Erythroblast (primary cell): ENCODE measurements around the gene ETV3L.

Source experiments
- GATA1 ChIP-seq: IDR thresholded peaks from 2 replicates; pipeline ENCODE4 v1.6.1; 2011; ENCODE audit warnings: low read depth, mild to moderate bottlenecking, control low read depth, low read length, moderate library complexity
- POLR2A ChIP-seq: IDR thresholded peaks from 2 replicates; pipeline ENCODE4 v1.6.1; 2011; ENCODE audit warnings: mild to moderate bottlenecking, low read length

DNA sequence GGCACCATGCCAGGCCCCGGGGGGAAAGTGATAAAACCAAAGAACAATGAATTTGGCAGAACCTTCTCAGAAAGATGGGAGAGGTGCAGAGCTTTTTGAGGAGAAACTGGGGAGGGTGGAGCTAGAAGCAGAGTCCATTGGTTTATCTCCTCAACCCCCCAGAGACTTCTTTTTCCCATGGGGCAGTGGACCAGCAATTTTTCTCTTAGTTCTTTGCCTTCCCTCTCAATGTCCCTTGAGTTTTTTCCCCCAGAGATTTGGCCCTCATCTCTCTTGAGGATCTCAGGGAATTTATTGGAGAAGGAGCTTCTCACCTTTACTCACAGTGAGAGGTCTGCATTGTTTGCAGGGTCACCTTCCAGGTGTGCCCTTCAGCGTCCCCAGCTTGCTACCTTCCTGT lies 48.8 kb downstream of the ETV3L start:
- TF ChIP-seq POLR2A: no peak
- no peak for TF ChIP-seq GATA1
